Testis (tissue), 3 donors: ENCODE measurements around the gene GGTLC1. TPM values are rescaled to one million over a fixed set of nuclear protein-coding genes. Genes with fewer than 3 reads are reported as not detected.
"Not testable (repeated sequence)": the region's sequence is repeated elsewhere in the genome, so short reads cannot be mapped to it uniquely, and the experiment has no call there.

ENCODE experiments used
- DNase-seq: peaks from one replicate; pipeline ENCODE4 v3.0.0-alpha.2; 2019
- H3K27ac ChIP-seq, 2 donors: fragments of 200-600 bp; sonication (generic); one replicate each; pipeline ENCODE4 v1.5.1; 2019
- H3K27me3 ChIP-seq: fragments of 200-600 bp; sonication (generic); one replicate; pipeline ENCODE4 v1.5.1; 2019
- H3K36me3 ChIP-seq: fragments of 200-600 bp; sonication (generic); one replicate; pipeline ENCODE4 v1.5.1; 2017; ENCODE audit warnings: low read depth; ENCODE audit errors: missing control alignments
- H3K4me1 ChIP-seq: fragments of 200-600 bp; sonication (generic); one replicate; pipeline ENCODE4 v1.5.1; 2019
- H3K4me3 ChIP-seq, 2 donors: fragments of 200-600 bp; sonication (generic); one replicate each; pipeline ENCODE4 v1.5.1; 2017 to 2019
- H3K9me3 ChIP-seq: fragments of 200-600 bp; sonication (generic); one replicate; pipeline ENCODE4 v1.5.1; 2017
- CTCF ChIP-seq, 3 experiments: fragments of 450-650 bp in 2 of 3; fragments of 200-600 bp in 1 of 3; sonication (generic) in 1 of 3; IDR thresholded peaks; one replicate each; pipeline ENCODE4 v1.5.1; 2016 to 2019; ENCODE audit warnings: antibody characterized with exemption in 3 of 3, mild to moderate bottlenecking in 2 of 3, moderate library complexity in 1 of 3
- POLR2A ChIP-seq: fragments of 450-650 bp; IDR thresholded peaks from one replicate; pipeline ENCODE4 v1.6.1; 2017; ENCODE audit warnings: antibody characterized with exemption, mild to moderate bottlenecking, moderate library complexity
- WGBS, 2 donors: methylation state at CpG; one replicate each; pipeline ENCODE4 v1.1.5; 2018; 5-methylcytosine and 5-hydroxymethylcytosine counted together
- intact Hi-C: fragments of 100-400 bp; cut with DNase I; formaldehyde crosslinking; loops from one replicate; pipeline ENCODE4 v1.15.1; 2023; ENCODE audit warnings: low total_unique reads
- polyA plus RNA-seq: library from polyadenylated mRNA; stranded (reverse); fragments of 350-450 nt; fragmentation: Illumina TruSeq; extraction: RNeasy Lipid Tissue Mini Kit (QIAGEN cat#74804); gene quantifications from one replicate; pipeline ENCODE4 v1.2.3, GENCODE V29; 2014; ENCODE audit warnings: low read depth, low replicate concordance; ENCODE audit not compliant: insufficient read depth
- total RNA-seq, 2 donors: library from RNA; depleted of rRNA; stranded (reverse); fragments of >200 nt; gene quantifications; one replicate each; pipeline ENCODE4 v1.2.3, GENCODE V29; 2016

GGTLC1 gene
- total and polyA plus RNA-seq, 3 donors from 2014 or later = 6.9 to 20.7 (median 13.4) TPM

DNA sequence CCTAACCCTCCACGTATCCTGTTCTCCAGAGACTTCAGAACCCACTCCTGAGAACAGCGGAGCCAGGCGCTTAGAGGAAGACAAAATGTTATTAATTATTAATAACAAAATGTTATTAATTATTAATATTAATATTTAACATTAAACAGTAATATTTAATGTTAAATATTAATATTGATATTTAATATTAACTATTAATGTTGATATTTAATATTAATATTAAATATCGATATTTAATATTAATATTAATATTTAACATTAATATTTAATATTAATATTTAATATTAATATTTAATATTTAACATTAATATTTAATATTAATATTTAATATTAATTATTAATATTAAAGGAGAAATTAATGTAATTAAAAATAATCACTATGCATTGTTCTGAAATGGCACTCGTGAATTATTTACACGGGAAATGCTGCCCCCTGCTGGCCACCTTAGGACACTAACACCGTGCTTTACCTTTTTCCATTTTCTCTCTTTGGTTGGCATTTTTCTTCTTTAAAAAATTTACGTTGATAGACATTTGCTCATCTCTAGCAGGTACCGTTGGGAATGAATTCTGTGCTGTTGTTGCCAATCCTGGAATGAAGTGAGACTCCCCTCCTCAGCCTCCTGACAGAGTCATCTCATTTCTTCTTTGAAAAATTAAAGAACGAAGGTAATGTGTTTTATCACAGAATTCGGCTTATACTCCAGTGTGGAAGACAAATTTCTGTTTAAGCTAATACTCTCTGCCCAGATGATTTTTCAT lies 7.5 kb upstream of the GGTLC1 start:
- H3K27ac ChIP-seq = no peak overlapping the region
- intact Hi-C loops = no loop called here
- no peaks in the 10 kb centered on the region for H3K4me1 ChIP-seq
- WGBS, 2 donors = 50% methylated on average over 11 of the region's 11 CpGs
- no peaks in the 10 kb centered on the region for H3K27me3 ChIP-seq
- H3K36me3 ChIP-seq = no peaks in the 10 kb centered on the region
- TF ChIP-seq POLR2A (no peak), CTCF (IDR thresholded peaks at IDR 0.05) (peak; percentile 50 to 97 (median 87))
- no peaks in the 10 kb centered on the region for H3K9me3 ChIP-seq
- DNase-seq = peak; percentile 66
- no peak overlapping the region for H3K4me3 ChIP-seq

DNA sequence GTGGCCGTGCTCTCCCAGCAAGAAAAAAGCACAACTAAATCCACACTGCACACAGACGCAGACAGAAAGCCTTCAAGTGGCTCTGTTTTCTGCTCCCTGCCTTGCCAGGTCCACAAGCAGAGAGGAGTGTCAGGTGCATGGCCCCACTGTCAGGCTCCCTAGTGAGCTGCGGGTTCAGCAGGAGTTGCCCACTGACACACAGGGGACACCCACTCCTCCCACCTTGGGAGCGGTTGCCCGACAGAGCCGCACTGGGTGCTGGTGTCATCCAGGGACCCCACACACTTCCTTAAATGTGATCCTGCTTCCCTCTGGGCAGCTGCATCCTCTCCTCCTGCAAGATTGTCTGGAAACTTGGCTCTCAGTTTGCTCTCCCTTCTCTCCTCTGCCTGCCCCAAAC lies 6.7 kb upstream of the GGTLC1 start:
- H3K27me3 ChIP-seq, H3K4me1 ChIP-seq, H3K4me3 ChIP-seq, H3K27ac ChIP-seq, H3K9me3 ChIP-seq, H3K36me3 ChIP-seq, intact Hi-C loops, DNase-seq: not testable (repeated sequence)
- 89 to 91% methylated on average over 5 to 6 of the region's 6 CpGs for WGBS, 2 donors

- intact Hi-C loops = not testable (repeated sequence)
Measured at GRCh38 chr20:23994001-23994633, 5.5 kb upstream of the GGTLC1 start.

GRCh38 chr20:23993440-23993839 lies 4.9 kb upstream of the GGTLC1 start:
- intact Hi-C loops, H3K36me3 ChIP-seq, H3K4me1 ChIP-seq, DNase-seq, H3K27ac ChIP-seq, H3K4me3 ChIP-seq, H3K9me3 ChIP-seq, H3K27me3 ChIP-seq: not testable (repeated sequence)
- WGBS, 2 donors = 86% methylated on average over 12 of the region's 12 CpGs; no CpG with 5 or more reads in 1 of the 2 donors

More at GRCh38 chr20:23994001-23994633, 5.5 kb upstream of the GGTLC1 start:
- not testable (repeated sequence) for H3K36me3 ChIP-seq, H3K4me3 ChIP-seq, H3K27me3 ChIP-seq, H3K9me3 ChIP-seq, DNase-seq, H3K27ac ChIP-seq, H3K4me1 ChIP-seq
- 86% methylated on average over 14 of the region's 14 CpGs; no CpG with 5 or more reads in 1 of the 2 donors for WGBS, 2 donors

DNA sequence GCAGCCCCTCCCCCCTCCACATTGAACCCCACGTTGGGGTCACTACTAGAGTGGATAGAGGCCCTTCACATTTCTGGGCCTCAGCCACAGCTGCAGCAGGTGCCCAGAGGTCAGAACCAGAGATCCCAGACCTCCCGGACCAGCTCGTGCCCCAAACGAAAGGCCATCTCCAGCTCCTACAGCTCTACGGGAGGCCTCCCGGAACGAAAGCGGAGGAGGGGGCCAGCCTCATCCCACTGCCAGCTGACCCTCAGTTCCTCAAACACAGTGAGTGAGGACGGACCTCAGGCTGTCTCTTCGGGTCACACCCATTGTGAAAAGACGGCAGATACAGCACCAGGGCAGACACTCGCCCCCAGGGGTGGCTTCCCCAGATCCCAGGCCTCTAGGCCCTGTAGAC lies 1.7 kb upstream of the GGTLC1 start:
- DNase-seq, intact Hi-C loops: not testable (repeated sequence)
- WGBS, 2 donors = 89 to 94% methylated on average over 7 to 12 of the region's 12 CpGs

GRCh38 chr20:23988966-23989365 lies 387 bp upstream of the GGTLC1 start:
- 85 to 89% methylated on average over 3 to 9 of the region's 9 CpGs for WGBS, 2 donors
- H3K4me3 ChIP-seq, H3K36me3 ChIP-seq, H3K27me3 ChIP-seq, H3K4me1 ChIP-seq, H3K27ac ChIP-seq, DNase-seq, intact Hi-C loops, H3K9me3 ChIP-seq: not testable (repeated sequence)

More for the DNA sequence above, 1.7 kb upstream of the GGTLC1 start:
- H3K4me1 ChIP-seq, H3K27me3 ChIP-seq, H3K27ac ChIP-seq, H3K4me3 ChIP-seq, H3K9me3 ChIP-seq, H3K36me3 ChIP-seq: not testable (repeated sequence)

GRCh38 chr20:23986716-23987115 lies 1.9 kb downstream of the GGTLC1 start:
- H3K9me3 ChIP-seq, H3K27me3 ChIP-seq, H3K27ac ChIP-seq, H3K4me1 ChIP-seq, H3K36me3 ChIP-seq, intact Hi-C loops, DNase-seq, H3K4me3 ChIP-seq: not testable (repeated sequence)
- 94 to 98% methylated on average over 3 of the region's 3 CpGs for WGBS, 2 donors

GRCh38 chr20:23986310-23986709 lies 2.3 kb downstream of the GGTLC1 start:
- H3K9me3 ChIP-seq, intact Hi-C loops, H3K27ac ChIP-seq: not testable (repeated sequence)

GRCh38 chr20:23985790-23986225 lies 2.8 kb downstream of the GGTLC1 start:
- H3K27ac ChIP-seq, H3K9me3 ChIP-seq, H3K36me3 ChIP-seq, intact Hi-C loops, DNase-seq, H3K27me3 ChIP-seq, H3K4me1 ChIP-seq, H3K4me3 ChIP-seq: not testable (repeated sequence)
- 88 to 96% methylated on average over 11 to 17 of the region's 17 CpGs for WGBS, 2 donors

More at GRCh38 chr20:23986310-23986709, 2.3 kb downstream of the GGTLC1 start:
- H3K4me3 ChIP-seq, DNase-seq, H3K27me3 ChIP-seq, H3K36me3 ChIP-seq, H3K4me1 ChIP-seq: not testable (repeated sequence)
- 96% methylated on average over 12 of the region's 14 CpGs; no CpG with 5 or more reads in 1 of the 2 donors for WGBS, 2 donors

DNA sequence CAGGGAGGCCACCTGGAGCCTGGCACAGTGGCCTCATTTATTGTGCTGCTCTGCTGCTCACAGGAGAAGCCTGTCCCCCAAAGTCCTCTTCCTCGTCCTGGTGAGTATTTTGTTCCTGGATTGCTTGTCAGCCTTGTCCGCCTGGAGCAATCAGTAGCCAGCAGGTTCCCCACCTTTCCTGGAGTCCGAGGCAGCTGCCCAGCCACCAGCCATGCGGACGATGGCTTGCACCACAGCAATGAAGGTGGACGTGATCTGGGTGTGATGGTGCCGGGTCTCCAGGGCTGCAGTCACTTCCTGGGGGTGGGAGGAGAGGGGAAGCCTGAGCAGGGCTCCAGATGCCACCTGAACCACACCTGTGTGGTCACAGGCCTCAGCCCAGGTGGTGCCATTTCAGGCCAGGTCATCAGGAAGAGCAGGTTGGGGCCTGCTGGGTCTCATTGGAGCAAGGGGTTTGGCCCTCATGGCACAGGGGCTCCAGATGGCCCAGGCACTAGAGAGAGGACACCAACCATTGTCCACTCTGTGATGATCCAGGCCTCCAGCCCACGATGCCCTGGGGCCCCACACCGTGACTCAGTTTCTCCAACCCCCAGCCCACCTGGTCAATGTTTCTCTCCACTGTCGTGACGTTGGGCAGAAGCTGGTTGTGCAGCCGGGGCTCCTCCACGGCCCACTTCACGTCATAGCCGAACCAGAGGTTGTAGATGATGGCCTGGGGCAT lies 3.4 kb downstream of the GGTLC1 start:
- H3K4me1 ChIP-seq, H3K4me3 ChIP-seq, H3K9me3 ChIP-seq, intact Hi-C loops, DNase-seq, H3K27me3 ChIP-seq, H3K27ac ChIP-seq, H3K36me3 ChIP-seq: not testable (repeated sequence)
- WGBS, 2 donors = 90 to 96% methylated on average over 4 to 12 of the region's 15 CpGs
